Right lung (tissue), 5 donors: ENCODE data around the gene MIF. TPM values are rescaled to one million over a fixed set of nuclear protein-coding genes. Genes with fewer than 3 reads are reported as not detected.
A peak's percentile ranks its signal among the peaks of the same experiment; 100 is the strongest.
"Not testable (repeated sequence)": the region's sequence is repeated elsewhere in the genome, so short reads cannot be mapped to it uniquely, and the experiment has no call there.

ENCODE experiments used
- DNase-seq, 2 donors: peaks; one replicate each; pipeline ENCODE4 v3.0.0-alpha.2; 2013
- polyA plus RNA-seq, 5 donors: library from polyadenylated mRNA; unstranded; fragments of 120-200 nt; gene quantifications; one replicate each; pipeline versions ENCODE4 v1.2.1 to v1.2.3, GENCODE V29; 2013; ENCODE audit warnings: inconsistent platforms in 1 of 5, low replicate concordance in 1 of 5; ENCODE audit not compliant: insufficient read length in 5 of 5, insufficient read depth in 1 of 5

The MIF gene
- polyA plus RNA-seq, 5 donors: 112 to 314 (median 160) TPM

- no peak for DNase-seq
Observed at GRCh38 chr22:23898006-23898974, 4.1 kb downstream of the MIF start.

- DNase-seq: no peak
Observed at GRCh38 chr22:23899042-23899745, 5.0 kb downstream of the MIF start.

- not testable (repeated sequence) for DNase-seq
Observed at GRCh38 chr22:23900227-23900626, 6.0 kb downstream of the MIF start.

- DNase-seq: no peak
Observed at GRCh38 chr22:23901600-23901999, 7.4 kb downstream of the MIF start.

GRCh38 chr22:23903328-23903971, 9.3 kb downstream of the MIF start:
- no peak for DNase-seq

GRCh38 chr22:23904573-23905254, 10.5 kb downstream of the MIF start:
- peak; percentile 80 to 85 for DNase-seq

- no peak for DNase-seq
Observed at GRCh38 chr22:23906641-23907040, 12.5 kb downstream of the MIF start.

- not testable (repeated sequence) for DNase-seq
Observed at GRCh38 chr22:23907423-23907822, 13.2 kb downstream of the MIF start.

- no peak for DNase-seq
Observed at GRCh38 chr22:23908587-23909205, 14.5 kb downstream of the MIF start.

GRCh38 chr22:23909296-23909898, 15.2 kb downstream of the MIF start:
- DNase-seq: peak in 1 of 2 donors; percentile 47

- no peak for DNase-seq
Observed at GRCh38 chr22:23910496-23911190, 16.5 kb downstream of the MIF start.

GRCh38 chr22:23911318-23911980, 17.3 kb downstream of the MIF start:
- no peak for DNase-seq

- DNase-seq: no peak
Observed at GRCh38 chr22:23912293-23912903, 18.2 kb downstream of the MIF start.

- DNase-seq: no peak
Observed at GRCh38 chr22:23913306-23913660, 19.1 kb downstream of the MIF start.

- DNase-seq: peak; percentile 98 to 99
Observed at GRCh38 chr22:23913661-23914353, 19.6 kb downstream of the MIF start.

- DNase-seq: no peak
Observed at GRCh38 chr22:23915290-23915689, 21.1 kb downstream of the MIF start.

GRCh38 chr22:23920267-23920611, 26.1 kb downstream of the MIF start:
- DNase-seq: not testable (repeated sequence)

GRCh38 chr22:23921586-23922201, 27.5 kb downstream of the MIF start:
- DNase-seq: not testable (repeated sequence)
